GM06990 (cell line): ENCODE data around the gene ZNF148.

ENCODE experiments used
- DNase-seq: peaks from one replicate; pipeline ENCODE4 v3.0.0-alpha.2; 2011; ENCODE audit not compliant: insufficient read length; ENCODE audit errors: extremely low read depth
- H3K27me3 ChIP-seq: replicated peaks from 2 replicates; pipeline ENCODE4 v1.6.0; 2011; ENCODE audit warnings: low read length; ENCODE audit not compliant: control insufficient read depth, insufficient read depth
- H3K36me3 ChIP-seq: 2 replicates; pipeline ENCODE4 v1.5.1; 2011; ENCODE audit warnings: low read length; ENCODE audit not compliant: control insufficient read depth, insufficient read depth
- H3K4me3 ChIP-seq: replicated peaks from 2 replicates; pipeline ENCODE4 v1.5.1; 2011; ENCODE audit warnings: low read depth, mild to moderate bottlenecking, control low read depth, low read length
- TF ChIP-seq, protein P1 (sequence below): IDR thresholded peaks from 2 replicates; pipeline ENCODE4 v1.5.1; 2011; ENCODE audit warnings: low read length, control low read depth, mild to moderate bottlenecking, inconsistent platforms; ENCODE audit not compliant: insufficient read depth, poor library complexity, severe bottlenecking

Gene ZNF148

DNA sequence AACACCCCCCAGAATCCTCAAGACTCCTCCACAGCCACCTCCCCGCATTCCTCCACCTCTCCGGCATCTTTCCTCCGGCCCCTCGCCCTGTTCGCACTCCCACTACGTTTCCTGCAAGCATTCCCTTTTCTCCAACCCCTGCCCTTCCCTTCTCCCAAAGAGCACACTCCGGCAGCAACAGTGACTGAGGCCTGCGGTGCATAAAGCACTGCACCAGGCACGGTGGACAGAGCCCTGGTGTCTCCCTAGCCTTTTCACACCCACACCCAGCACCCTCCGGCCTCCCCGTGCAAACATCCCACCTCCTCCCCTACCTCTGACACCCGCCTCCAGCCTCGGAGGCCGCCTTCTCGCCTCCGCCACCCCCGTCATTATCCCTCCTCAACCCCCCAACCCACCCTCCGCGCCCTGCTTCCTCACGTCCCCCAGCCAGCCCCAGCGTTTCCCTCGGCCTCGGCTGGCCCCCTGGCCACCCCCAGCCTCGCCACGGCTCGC lies 577 bp downstream of the ZNF148 start:
- TF ChIP-seq, protein P1, sequence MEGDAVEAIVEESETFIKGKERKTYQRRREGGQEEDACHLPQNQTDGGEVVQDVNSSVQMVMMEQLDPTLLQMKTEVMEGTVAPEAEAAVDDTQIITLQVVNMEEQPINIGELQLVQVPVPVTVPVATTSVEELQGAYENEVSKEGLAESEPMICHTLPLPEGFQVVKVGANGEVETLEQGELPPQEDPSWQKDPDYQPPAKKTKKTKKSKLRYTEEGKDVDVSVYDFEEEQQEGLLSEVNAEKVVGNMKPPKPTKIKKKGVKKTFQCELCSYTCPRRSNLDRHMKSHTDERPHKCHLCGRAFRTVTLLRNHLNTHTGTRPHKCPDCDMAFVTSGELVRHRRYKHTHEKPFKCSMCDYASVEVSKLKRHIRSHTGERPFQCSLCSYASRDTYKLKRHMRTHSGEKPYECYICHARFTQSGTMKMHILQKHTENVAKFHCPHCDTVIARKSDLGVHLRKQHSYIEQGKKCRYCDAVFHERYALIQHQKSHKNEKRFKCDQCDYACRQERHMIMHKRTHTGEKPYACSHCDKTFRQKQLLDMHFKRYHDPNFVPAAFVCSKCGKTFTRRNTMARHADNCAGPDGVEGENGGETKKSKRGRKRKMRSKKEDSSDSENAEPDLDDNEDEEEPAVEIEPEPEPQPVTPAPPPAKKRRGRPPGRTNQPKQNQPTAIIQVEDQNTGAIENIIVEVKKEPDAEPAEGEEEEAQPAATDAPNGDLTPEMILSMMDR = no peak
- DNase-seq = no peak
- Histone ChIP-seq H3K36me3 (no peaks in the 10 kb centered on the region), H3K4me3 (peak overlapping the region; percentile 81), H3K27me3 (no peaks in the 10 kb centered on the region)

DNA sequence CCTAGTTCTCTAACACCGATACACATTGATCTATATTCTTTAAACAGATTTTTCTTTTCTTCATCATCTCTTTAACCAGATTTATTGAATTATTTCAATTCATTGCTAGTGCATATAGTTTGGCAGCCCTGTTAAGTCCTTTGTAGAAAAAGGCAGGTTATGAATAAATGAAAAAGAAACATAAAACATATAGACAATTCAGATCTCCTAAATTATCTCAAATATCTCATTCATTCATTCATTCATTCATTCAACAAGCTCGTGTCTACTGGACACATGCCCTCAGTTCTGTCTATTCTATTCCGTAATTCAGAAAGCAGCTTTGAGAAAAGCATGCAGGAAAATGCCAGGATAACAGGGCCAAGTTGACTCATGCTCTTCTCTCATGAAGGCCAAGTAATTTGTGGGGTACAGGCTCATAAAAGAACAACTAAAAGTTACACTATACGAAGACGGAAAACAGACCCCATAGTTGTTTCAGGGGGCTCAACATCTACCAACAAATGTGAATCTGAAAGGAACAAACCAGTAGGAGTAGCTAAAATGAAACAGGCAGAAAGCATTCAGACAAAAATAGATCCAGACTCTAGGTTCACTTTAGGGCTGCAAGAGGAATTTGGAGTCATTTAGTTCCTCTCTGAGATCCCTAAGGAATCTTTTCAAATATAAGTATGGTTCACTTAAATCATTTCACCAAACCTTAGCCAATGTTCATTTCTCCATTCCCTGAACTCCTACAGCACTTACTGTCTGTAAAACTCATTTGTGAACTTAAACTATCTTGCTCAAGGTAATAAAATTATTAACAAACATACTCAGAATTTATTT lies 7.5 kb downstream of the ZNF148 start:
- Histone ChIP-seq H3K27me3 (no peaks in the 10 kb centered on the region), H3K36me3 (no peaks in the 10 kb centered on the region), H3K4me3 (no peak overlapping the region)
- DNase-seq = no peak
- TF ChIP-seq, protein P1 = no peak

DNA sequence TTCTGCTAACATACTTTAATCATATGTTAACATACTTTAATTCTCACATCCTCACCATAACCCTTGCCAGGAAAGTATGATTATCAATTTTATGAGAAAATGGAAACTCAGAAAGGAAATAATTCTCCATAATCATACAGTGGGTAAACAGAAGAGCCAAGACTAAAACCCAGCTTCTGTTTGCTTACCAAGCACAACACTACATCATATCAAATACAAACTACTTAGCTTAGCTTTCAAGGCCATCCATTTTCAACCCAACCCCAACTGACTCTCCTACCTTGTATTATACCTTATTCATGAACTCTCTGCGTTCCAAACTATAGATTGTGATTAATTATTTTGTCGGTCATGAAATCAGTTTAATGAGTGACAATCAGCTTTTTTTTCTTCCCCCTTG lies 9.0 kb downstream of the ZNF148 start:
- no peak for DNase-seq
- Histone ChIP-seq H3K36me3 (no peaks in the 10 kb centered on the region), H3K4me3 (no peak overlapping the region), H3K27me3 (no peaks in the 10 kb centered on the region)
- TF ChIP-seq, protein P1 = no peak

DNA sequence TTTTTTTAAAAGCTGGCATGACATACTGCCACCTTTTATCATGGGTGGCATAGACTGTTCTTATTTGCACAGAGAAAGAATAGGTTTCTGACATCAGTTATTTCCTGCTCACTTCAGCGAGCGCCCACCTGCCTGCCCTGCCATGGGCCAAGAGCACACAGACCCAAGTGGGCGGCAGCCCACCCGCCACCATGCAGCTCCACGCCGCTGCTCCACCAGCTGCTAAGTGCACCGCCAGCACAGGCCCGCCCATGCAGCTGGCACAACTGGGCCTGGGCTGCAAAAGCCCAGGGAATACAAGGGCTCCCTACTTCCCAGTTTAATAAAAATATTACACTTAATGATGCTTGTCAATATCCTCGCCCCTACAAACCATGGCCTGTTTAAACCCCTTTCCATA lies 15.4 kb downstream of the ZNF148 start:
- Histone ChIP-seq H3K36me3 (no peaks in the 10 kb centered on the region), H3K4me3 (no peak overlapping the region), H3K27me3 (no peaks in the 10 kb centered on the region)
- DNase-seq = no peak
- TF ChIP-seq, protein P1 = no peak

DNA sequence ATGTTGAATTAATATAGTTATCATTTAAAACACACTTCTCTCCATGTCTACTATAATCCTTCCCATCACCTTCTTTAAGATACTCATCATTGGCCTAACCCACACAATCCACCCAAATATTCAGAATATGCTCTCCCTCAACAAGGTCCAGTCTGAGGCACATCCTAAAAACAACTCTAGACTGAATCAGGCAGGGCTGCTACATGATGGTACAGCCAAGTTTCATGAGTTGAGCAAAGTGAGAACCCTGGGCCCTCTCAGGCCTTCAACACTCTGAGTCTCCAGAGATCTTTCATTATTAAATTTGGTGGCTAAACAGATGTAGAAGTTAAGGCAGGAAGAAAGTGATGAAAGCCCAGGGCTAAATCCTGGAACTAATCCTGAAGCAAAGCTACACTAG lies 16.2 kb downstream of the ZNF148 start:
- TF ChIP-seq, protein P1 = no peak
- Histone ChIP-seq H3K4me3 (no peak overlapping the region), H3K36me3 (no peaks in the 10 kb centered on the region), H3K27me3 (no peaks in the 10 kb centered on the region)
- DNase-seq = no peak

DNA sequence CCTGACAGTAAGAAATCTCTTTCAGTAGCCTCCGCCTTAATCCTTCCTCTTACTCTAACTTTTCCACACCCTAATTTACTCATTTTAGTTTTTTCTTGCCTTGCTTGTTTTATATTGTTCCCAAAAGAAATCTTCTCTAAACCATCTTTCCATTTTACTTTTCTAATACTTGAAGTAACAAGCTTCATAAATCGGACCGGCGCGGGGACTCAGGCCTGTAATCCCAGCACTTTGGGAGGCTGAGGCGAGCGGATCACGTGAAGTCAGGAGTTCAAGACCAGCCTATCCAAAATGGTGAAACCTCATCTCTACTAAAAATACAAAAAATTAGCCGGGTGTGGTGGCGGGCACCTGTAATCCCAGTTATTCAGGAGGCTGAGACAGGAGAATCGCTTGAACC lies 17.3 kb downstream of the ZNF148 start:
- Histone ChIP-seq H3K27me3 (no peaks in the 10 kb centered on the region), H3K4me3 (peak overlapping the region; percentile 66; the same call in 1 of the 2 replicates), H3K36me3 (no peaks in the 10 kb centered on the region)
- TF ChIP-seq, protein P1 = no peak
- DNase-seq = no peak
